Stimulated activated CD4-positive, alpha-beta T cell treated with anti-CD3 and anti-CD28 coated beads, Interleukin-1b, Interleukin-23, amount 100 ng/mL, for 1 hour (primary cell): ENCODE measurements around the gene SPATA46.

Source experiments
- DNase-seq, 2 donors: peaks; one replicate each; pipeline ENCODE4 v3.0.0-alpha.2; 2020; ENCODE audit warnings: low read depth in 2 of 2

Gene SPATA46

GRCh38 chr1:162374406-162374805 is 2.2 kb downstream of the SPATA46 start:
- no peak for DNase-seq

GRCh38 chr1:162373541-162374260 is 3.0 kb downstream of the SPATA46 start:
- DNase-seq = no peak

GRCh38 chr1:162373072-162373427 is 3.6 kb downstream of the SPATA46 start:
- no peak for DNase-seq

GRCh38 chr1:162372159-162373071 is 4.2 kb downstream of the SPATA46 start:
- no peak for DNase-seq

GRCh38 chr1:162371611-162372010 is 5.0 kb downstream of the SPATA46 start:
- no peak for DNase-seq

GRCh38 chr1:162370721-162371120 is 5.9 kb downstream of the SPATA46 start:
- no peak for DNase-seq

- DNase-seq = no peak
These were observed 6.5 kb downstream of the SPATA46 start for GRCh38 chr1:162370161-162370560.

- no peak for DNase-seq
These were observed 7.1 kb downstream of the SPATA46 start for GRCh38 chr1:162369571-162369970.

GRCh38 chr1:162368451-162368850 is 8.2 kb downstream of the SPATA46 start:
- no peak for DNase-seq

- no peak for DNase-seq
These were observed 8.9 kb downstream of the SPATA46 start for GRCh38 chr1:162367772-162368171.

- DNase-seq = no peak
These were observed 9.6 kb downstream of the SPATA46 start for GRCh38 chr1:162367073-162367472.

- DNase-seq = no peak
These were observed 10.0 kb downstream of the SPATA46 start for GRCh38 chr1:162366671-162367070.

- no peak for DNase-seq
These were observed 10.5 kb downstream of the SPATA46 start for GRCh38 chr1:162366149-162366548.

GRCh38 chr1:162365284-162366020 is 11.2 kb downstream of the SPATA46 start:
- no peak for DNase-seq

- DNase-seq = no peak
These were observed 12.2 kb downstream of the SPATA46 start for GRCh38 chr1:162364498-162364897.

GRCh38 chr1:162363823-162364222 is 12.8 kb downstream of the SPATA46 start:
- DNase-seq = no peak

- DNase-seq = no peak
These were observed 15.3 kb downstream of the SPATA46 start for GRCh38 chr1:162361349-162361748.

GRCh38 chr1:162360874-162361260 is 15.8 kb downstream of the SPATA46 start:
- no peak for DNase-seq

- no peak for DNase-seq
These were observed 16.3 kb downstream of the SPATA46 start for GRCh38 chr1:162360237-162360873.

- no peak for DNase-seq
These were observed 17.0 kb downstream of the SPATA46 start for GRCh38 chr1:162359523-162360236.

GRCh38 chr1:162358928-162359327 is 17.7 kb downstream of the SPATA46 start:
- no peak for DNase-seq
